Activated T-cell treated with anti-CD3 and anti-CD28 coated beads for 1 hour (primary cell): Measurements from ENCODE around the gene PARP14.
A peak's percentile ranks its signal among the peaks of the same experiment; 100 is the strongest.
"Not testable (repeated sequence)": the region's sequence is repeated elsewhere in the genome, so short reads cannot be mapped to it uniquely, and the experiment has no call there.

Experiments
- DNase-seq: peaks from one replicate; pipeline ENCODE4 v3.0.0-alpha.2; 2020; ENCODE audit warnings: low read depth

Gene PARP14

GRCh38 chr3:122679085-122679881 lies 1.4 kb upstream of the PARP14 start:
- DNase-seq: peak; percentile 74

- DNase-seq: no peak
Measured at GRCh38 chr3:122679882-122680474, 661 bp upstream of the PARP14 start.

DNA sequence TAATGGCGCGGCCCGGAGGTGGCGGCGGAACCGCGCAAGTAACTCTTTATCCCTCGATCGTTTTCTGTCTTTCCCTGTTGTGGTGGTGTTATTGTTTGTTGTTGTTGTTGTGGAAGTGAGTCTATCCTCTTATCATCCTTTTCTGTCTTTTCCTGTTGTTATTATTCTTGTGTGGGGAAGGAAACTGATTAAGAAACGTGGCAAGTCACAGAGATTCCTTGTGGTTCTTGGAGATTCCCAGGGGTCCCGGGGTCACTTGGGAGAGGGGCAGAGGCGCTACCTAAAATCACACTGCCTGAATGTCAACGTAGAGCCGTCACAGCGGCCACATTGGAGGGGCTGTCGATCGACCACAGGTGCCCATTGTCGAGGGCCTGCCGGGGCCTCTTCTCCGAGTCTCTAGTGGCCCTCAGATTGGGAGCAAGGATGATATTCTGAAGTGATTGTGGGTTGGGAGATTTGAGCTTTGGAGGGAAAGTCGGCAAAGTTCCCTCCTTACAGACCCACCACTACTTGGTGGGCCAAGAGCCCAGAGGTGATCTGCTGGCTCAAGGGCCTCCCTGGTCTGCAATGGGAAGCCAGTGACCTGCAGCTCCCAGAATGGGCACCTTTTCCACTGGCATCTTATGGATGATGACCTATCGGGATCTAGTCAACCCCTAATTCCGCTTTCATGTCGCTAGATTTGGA lies 790 bp downstream of the PARP14 start:
- no peak for DNase-seq

GRCh38 chr3:122681974-122682409 lies 1.4 kb downstream of the PARP14 start:
- DNase-seq: no peak

- DNase-seq: not testable (repeated sequence)
Measured at GRCh38 chr3:122682778-122683411, 2.3 kb downstream of the PARP14 start.

DNA sequence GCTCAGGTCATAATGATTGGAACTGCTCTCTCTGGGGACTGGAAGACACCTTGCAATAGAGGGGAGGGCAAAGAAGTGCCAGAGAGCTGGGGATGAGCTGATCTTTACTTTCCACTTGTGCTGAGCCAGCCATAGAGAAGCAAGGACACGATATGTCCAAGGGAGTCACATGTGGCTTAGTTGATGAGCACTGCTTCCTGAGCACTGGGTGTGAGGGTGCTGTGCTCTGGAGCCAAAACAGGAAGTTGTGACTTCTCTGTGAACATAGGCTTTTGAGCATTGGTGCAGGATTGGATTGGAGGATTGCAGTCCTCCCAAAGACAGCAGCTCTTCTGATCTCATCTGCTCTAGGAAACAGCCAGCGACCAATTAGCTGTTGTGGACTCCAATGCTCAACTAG lies 6.7 kb downstream of the PARP14 start:
- DNase-seq: no peak

- no peak for DNase-seq
Measured at GRCh38 chr3:122688996-122689395, 8.4 kb downstream of the PARP14 start.

- no peak for DNase-seq
Measured at GRCh38 chr3:122689587-122689986, 8.9 kb downstream of the PARP14 start.

GRCh38 chr3:122690096-122690495 lies 9.5 kb downstream of the PARP14 start:
- DNase-seq: no peak

- DNase-seq: no peak
Measured at GRCh38 chr3:122691195-122691594, 10.6 kb downstream of the PARP14 start.

DNA sequence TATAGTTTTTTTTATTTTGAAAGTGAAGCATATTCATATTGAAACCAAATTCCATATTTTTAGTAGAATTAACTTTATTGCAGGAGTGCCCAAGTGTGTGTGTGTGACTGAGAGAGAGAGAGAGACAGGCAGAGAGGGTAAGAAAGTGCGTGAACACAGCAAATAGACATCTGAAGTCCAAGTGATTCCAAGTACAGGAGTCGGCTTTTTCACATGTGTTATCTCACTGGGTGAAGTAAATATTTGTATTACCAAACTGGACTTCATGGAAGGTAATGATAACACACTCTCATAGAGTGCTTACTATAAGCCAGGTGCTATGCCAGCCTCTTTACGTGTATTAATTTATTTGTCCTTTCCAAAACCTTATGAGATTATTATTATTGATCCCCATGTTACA lies 12.0 kb downstream of the PARP14 start:
- DNase-seq: no peak

GRCh38 chr3:122694966-122695365 lies 14.3 kb downstream of the PARP14 start:
- DNase-seq: no peak

DNA sequence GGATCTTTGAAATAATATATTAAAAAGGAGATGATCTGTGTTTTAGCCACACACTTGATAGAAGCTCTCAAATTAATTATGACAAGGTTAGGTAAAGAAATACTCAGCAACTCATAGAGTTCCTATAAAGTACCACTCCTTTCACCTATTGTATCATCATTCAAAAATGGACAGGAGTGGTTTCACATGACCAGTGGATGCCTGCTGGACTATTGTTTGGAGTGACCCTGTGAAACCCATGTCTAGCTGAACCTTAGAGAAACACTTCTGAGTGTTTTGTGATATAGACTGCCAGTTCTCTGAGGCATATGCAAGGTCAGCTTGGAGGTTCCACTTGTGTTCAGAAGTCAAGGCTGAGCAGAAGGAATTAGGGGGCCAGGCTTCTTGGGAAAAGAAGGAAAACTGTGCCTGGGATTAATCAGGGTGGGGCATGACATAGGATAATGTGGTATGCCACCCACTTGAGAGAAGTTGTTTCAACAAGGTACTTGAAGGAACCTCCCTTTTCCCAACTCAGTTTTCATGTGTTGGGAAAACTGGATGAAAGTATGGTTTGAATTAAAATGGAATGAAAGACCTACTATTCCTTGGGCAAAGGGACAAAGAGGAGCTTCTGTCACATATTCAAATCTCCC lies 15.4 kb downstream of the PARP14 start:
- DNase-seq: no peak

- no peak for DNase-seq
Measured at GRCh38 chr3:122697952-122698620, 17.4 kb downstream of the PARP14 start.

DNA sequence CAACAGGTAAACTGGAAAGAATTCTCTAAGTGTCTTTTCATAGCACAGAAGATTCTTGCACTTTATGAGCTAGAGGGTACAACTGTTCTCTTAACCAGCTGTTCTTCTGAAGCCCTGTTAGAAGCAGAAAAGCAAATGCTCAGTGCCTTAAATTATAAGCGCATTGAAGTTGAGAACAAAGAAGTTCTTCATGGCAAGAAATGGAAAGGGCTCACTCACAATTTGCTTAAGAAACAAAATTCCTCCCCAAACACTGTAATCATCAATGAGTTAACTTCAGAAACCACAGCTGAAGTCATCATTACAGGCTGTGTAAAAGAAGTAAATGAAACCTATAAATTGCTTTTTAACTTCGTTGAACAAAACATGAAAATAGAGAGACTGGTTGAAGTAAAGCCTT lies 19.6 kb downstream of the PARP14 start:
- DNase-seq: no peak

GRCh38 chr3:122705379-122705778 lies 24.7 kb downstream of the PARP14 start:
- no peak for DNase-seq

DNA sequence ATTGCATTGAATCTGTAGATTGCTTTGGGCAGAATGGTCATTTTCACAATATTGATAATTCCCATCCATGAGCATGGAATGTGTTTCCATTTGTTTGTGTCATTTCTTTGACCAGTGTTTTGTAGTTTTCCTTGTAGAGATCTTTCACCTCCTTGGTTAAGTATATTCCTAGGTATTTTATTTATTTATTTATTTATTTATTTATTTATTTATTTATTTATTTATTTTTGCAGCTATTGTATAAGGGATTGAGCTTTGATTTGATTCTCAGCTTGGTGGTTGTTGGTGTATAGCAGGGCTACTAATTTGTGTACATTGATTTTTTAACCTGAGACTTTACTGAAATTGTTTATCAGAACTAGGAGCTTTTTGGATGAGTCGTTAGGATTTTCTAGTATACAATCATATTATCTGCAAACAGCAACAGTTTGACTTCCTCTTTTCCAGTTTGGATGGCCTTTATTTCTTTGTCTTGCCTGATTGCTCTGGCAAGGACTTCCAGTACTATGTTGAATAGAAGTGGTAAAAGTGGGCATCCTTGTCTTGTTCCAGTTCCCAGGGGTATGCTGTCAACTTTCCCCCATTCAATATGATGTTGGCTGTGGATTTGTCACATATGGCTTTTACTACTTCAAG lies 30.1 kb downstream of the PARP14 start:
- not testable (repeated sequence) for DNase-seq

DNA sequence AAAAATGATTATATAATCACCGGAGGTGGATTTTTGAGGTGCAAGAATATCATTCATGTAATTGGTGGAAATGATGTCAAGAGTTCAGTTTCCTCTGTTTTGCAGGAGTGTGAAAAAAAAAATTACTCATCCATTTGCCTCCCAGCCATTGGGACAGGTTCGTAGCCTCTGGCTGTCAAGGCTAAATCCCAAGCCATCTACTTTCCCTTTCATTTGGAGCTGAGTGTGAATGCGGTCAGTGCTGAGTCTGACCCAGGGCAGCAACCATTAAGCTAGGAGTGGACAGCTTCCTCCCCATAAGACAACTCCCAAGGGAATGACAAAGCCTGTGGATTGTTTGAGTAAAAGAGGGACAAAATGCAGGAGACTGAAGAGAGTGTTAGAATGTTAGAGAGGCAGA lies 33.6 kb downstream of the PARP14 start:
- DNase-seq: no peak

DNA sequence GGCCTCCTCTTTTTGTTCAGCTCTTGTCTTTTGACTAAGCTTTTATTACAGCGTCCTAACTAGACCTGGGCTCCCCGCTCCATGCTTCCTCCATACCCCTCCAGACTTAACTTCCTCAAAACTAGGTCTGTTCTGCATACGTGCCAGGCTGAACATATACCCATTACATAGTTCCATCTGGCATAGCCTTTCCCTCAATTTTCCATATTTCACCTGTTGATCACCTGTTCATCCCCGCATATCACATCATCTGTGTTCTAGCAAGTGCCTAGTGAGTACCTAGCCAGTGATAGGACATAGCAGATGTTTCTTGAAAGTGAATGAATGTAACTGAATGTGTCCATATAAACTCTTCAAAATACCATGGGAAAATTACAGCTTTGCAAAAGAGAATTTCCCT lies 36.0 kb downstream of the PARP14 start:
- no peak for DNase-seq

GRCh38 chr3:122719273-122719921 lies 38.8 kb downstream of the PARP14 start:
- DNase-seq: no peak

GRCh38 chr3:122725106-122725505 lies 44.5 kb downstream of the PARP14 start:
- DNase-seq: no peak
